IMR-90 (cell line): ENCODE measurements around the gene UGT1A3. TPM values are rescaled to one million over a fixed set of nuclear protein-coding genes. Genes with fewer than 3 reads are reported as not detected.

Experiments used
- ATAC-seq: fragments of 200-7000 bp; cut with Tn5 transposase; 2 replicates; pipeline ENCODE4 v1.9.1; 2020; ENCODE audit warnings: low read depth, mild to moderate bottlenecking, moderate library complexity
- BruUV-seq: library from RNA; stranded (reverse); fragments of 400-500 nt; replicated peaks from 2 replicates; lab custom pipeline; 2021; lab: Mats Ljungman, UMichigan
- CTCF ChIA-PET: fragments of 300-600 bp; formaldehyde crosslinking; extraction: SDS; loops from one replicate; lab custom pipeline; 2021; ENCODE audit warnings: antibody characterized with exemption; lab: Yijun Ruan, JAX
- POLR2A ChIA-PET: fragments of 300-600 bp; sonication (Branson Sonifier 250); formaldehyde crosslinking; loops from one replicate; lab custom pipeline; 2022; ENCODE audit warnings: antibody characterized with exemption; ENCODE audit not compliant: unreplicated experiment; lab: Charles Lee
- DNase-seq: peaks from one replicate; pipeline ENCODE4 v3.0.0; 2013
- H2AFZ ChIP-seq: replicated peaks from 2 replicates; pipeline ENCODE3; 2013; ENCODE audit warnings: low read length, mild to moderate bottlenecking; ENCODE audit not compliant: poor library complexity
- H2AK5ac ChIP-seq: 2 replicates; pipeline ENCODE4 v1.6.1; 2013; ENCODE audit warnings: low read depth, low read length, inconsistent platforms
- H2AK9ac ChIP-seq: replicated peaks from 2 replicates; pipeline ENCODE3; 2013; ENCODE audit warnings: mild to moderate bottlenecking, low read depth, low read length, moderate library complexity; ENCODE audit not compliant: poor library complexity
- H2BK120ac ChIP-seq: 2 replicates; pipeline ENCODE4 v1.6.1; 2013; ENCODE audit warnings: low read depth, low read length, inconsistent platforms
- H2BK15ac ChIP-seq: 3 replicates; pipeline ENCODE4 v1.6.1; 2013; ENCODE audit warnings: low read depth, low read length, inconsistent platforms
- H2BK20ac ChIP-seq: 2 replicates; pipeline ENCODE4 v1.6.1; 2013; ENCODE audit warnings: low read depth, mild to moderate bottlenecking, inconsistent platforms, low read length, moderate library complexity
- H2BK5ac ChIP-seq: 2 replicates; pipeline ENCODE4 v1.6.1; 2013; ENCODE audit warnings: mild to moderate bottlenecking, low read depth, low read length, inconsistent platforms; ENCODE audit not compliant: poor library complexity, severe bottlenecking
- H3K14ac ChIP-seq: replicated peaks from 2 replicates; pipeline ENCODE4 v1.6.1; 2013; ENCODE audit warnings: low read depth, low read length, inconsistent platforms
- H3K18ac ChIP-seq: 2 replicates; pipeline ENCODE4 v1.6.1; 2013; ENCODE audit warnings: low read depth, low read length, control low read depth
- H3K23ac ChIP-seq: 2 replicates; pipeline ENCODE4 v1.6.1; 2013; ENCODE audit warnings: low read depth, low read length, inconsistent platforms
- H3K27ac ChIP-seq: 2 replicates; pipeline ENCODE4 v1.5.1; 2013; ENCODE audit warnings: mild to moderate bottlenecking, control low read depth, low read length; ENCODE audit not compliant: insufficient read depth
- H3K27me3 ChIP-seq: 2 replicates; pipeline ENCODE4 v1.6.1; 2013; ENCODE audit warnings: low read length; ENCODE audit not compliant: control insufficient read depth, insufficient read depth
- H3K36me3 ChIP-seq: 2 replicates; pipeline ENCODE4 v1.6.1; 2013; ENCODE audit warnings: low read length, mixed read lengths; ENCODE audit not compliant: control insufficient read depth, insufficient read depth
- H3K4ac ChIP-seq: 2 replicates; pipeline ENCODE4 v1.6.1; 2013; ENCODE audit warnings: low read depth, low read length, inconsistent platforms
- H3K4me1 ChIP-seq: 2 replicates; pipeline ENCODE4 v1.6.1; 2013; ENCODE audit warnings: low read length, mixed read lengths; ENCODE audit not compliant: control insufficient read depth, insufficient read depth
- H3K4me2 ChIP-seq: 2 replicates; pipeline ENCODE4 v1.6.1; 2013; ENCODE audit warnings: low read depth, mild to moderate bottlenecking, control low read depth, low read length, moderate library complexity
- H3K4me3 ChIP-seq: 2 replicates; pipeline ENCODE4 v1.5.1; 2013; ENCODE audit warnings: low read depth, mild to moderate bottlenecking, control low read depth, low read length, moderate library complexity; ENCODE audit not compliant: insufficient read depth
- H3K56ac ChIP-seq: 2 replicates; pipeline ENCODE4 v1.6.1; 2013; ENCODE audit warnings: low read length, inconsistent platforms; ENCODE audit not compliant: insufficient read depth; ENCODE audit errors: extremely low read depth
- H3K79me1 ChIP-seq, 2 experiments: 2 replicates each; pipeline ENCODE4 v1.6.1; 2013; ENCODE audit warnings: low read length in 2 of 2, inconsistent platforms in 1 of 2, low read depth in 1 of 2
- H3K9ac ChIP-seq: 2 replicates; pipeline ENCODE4 v1.6.1; 2013; ENCODE audit warnings: low read depth, low read length, control low read depth
- H3K9me1 ChIP-seq: 2 replicates; pipeline ENCODE4 v1.6.1; 2013; ENCODE audit warnings: low read length, inconsistent platforms; ENCODE audit not compliant: insufficient read depth
- H3K9me3 ChIP-seq: 2 replicates; pipeline ENCODE4 v1.6.1; 2013; ENCODE audit warnings: low read length; ENCODE audit not compliant: control insufficient read depth, insufficient read depth
- H4K20me1 ChIP-seq: 2 replicates; pipeline ENCODE4 v1.6.1; 2013; ENCODE audit warnings: low read length, inconsistent platforms; ENCODE audit not compliant: insufficient read depth
- H4K5ac ChIP-seq: 2 replicates; pipeline ENCODE4 v1.6.1; 2013; ENCODE audit warnings: mild to moderate bottlenecking, low read depth, low read length, control low read depth
- H4K8ac ChIP-seq, 2 experiments: 2 replicates each; pipeline ENCODE4 v1.6.1; 2013; ENCODE audit warnings: low read depth in 2 of 2, low read length in 2 of 2, control low read depth in 1 of 2, inconsistent platforms in 1 of 2
- H4K91ac ChIP-seq: 2 replicates; pipeline ENCODE4 v1.6.1; 2013; ENCODE audit warnings: low read depth, low read length, inconsistent platforms; ENCODE audit not compliant: insufficient read depth
- BHLHE40 ChIP-seq: fragments of 150-350 bp; IDR thresholded peaks from 2 replicates; pipeline ENCODE4 v1.6.1; 2016; ENCODE audit warnings: mild to moderate bottlenecking, low read depth, low read length
- CHD1 ChIP-seq: IDR thresholded peaks from 2 replicates; pipeline ENCODE4 v1.6.1; 2012; ENCODE audit warnings: low read depth, low read length, improper control_type of control experiment
- CTCF ChIP-seq: conservative IDR thresholded peaks from 2 replicates; pipeline ENCODE4 v1.5.1; 2012; ENCODE audit warnings: mild to moderate bottlenecking, low read depth, low read length, improper control_type of control experiment
- MAFK ChIP-seq: IDR thresholded peaks from 2 replicates; pipeline ENCODE4 v1.6.1; 2012; ENCODE audit warnings: low read depth, low read length, improper control_type of control experiment
- MAZ ChIP-seq: IDR thresholded peaks from 2 replicates; pipeline ENCODE4 v1.6.1; 2012; ENCODE audit warnings: low read depth, mild to moderate bottlenecking, low read length, improper control_type of control experiment, moderate library complexity, borderline replicate concordance
- MXI1 ChIP-seq: IDR thresholded peaks from 2 replicates; pipeline ENCODE4 v1.6.1; 2012; ENCODE audit warnings: low read depth, mild to moderate bottlenecking, low read length, moderate library complexity, borderline replicate concordance
- NFE2L2 ChIP-seq: fragments of 150-350 bp; IDR thresholded peaks from 2 replicates; pipeline ENCODE4 v1.6.1; 2016; ENCODE audit warnings: low read depth, mild to moderate bottlenecking, low read length
- POLR2A ChIP-seq: IDR thresholded peaks from 2 replicates; pipeline ENCODE4 v1.6.1; 2012; ENCODE audit warnings: mild to moderate bottlenecking, low read depth, low read length
- RCOR1 ChIP-seq: IDR thresholded peaks from 2 replicates; pipeline ENCODE4 v1.6.1; 2012; ENCODE audit warnings: mild to moderate bottlenecking, low read length, improper control_type of control experiment; ENCODE audit not compliant: insufficient replicate concordance
- SMC3 ChIP-seq: fragments of 150-350 bp; IDR thresholded peaks from 2 replicates; pipeline ENCODE4 v1.6.1; 2016; ENCODE audit warnings: low read depth, mild to moderate bottlenecking, antibody characterized with exemption, low read length, moderate library complexity
- USF2 ChIP-seq: fragments of 150-350 bp; IDR thresholded peaks from 2 replicates; pipeline ENCODE4 v1.6.1; 2017; ENCODE audit warnings: mild to moderate bottlenecking, antibody characterized with exemption, low read length, low read depth
- WGBS, 2 experiments: methylation state at CpG; one replicate each; pipeline versions ENCODE4 v1.1.5 to v1.1.7; 2013; ENCODE audit warnings: missing lambda C conversion rate in 2 of 2; ENCODE audit not compliant: insufficient read length in 1 of 2; ENCODE audit errors: extremely low coverage in 2 of 2; 5-methylcytosine and 5-hydroxymethylcytosine counted together
- dilution Hi-C: fragments of 300-500 bp; cut with HindIII; formaldehyde crosslinking; loops from one replicate; pipeline ENCODE4 v1.14.3; 2018; ENCODE audit warnings: low sequenced_read_pairs; ENCODE audit not compliant: unreplicated experiment
- in situ Hi-C: fragments of 300-500 bp; cut with MboI; formaldehyde crosslinking; loops from 3 replicates; pipeline ENCODE4 v1.14.3; 2019; ENCODE audit warnings: low sequenced_read_pairs, inconsistent platforms, mixed read lengths
- intact Hi-C: fragments of 100-400 bp; cut with micrococcal nuclease; formaldehyde crosslinking; loops from 2 replicates; pipeline ENCODE4 v1.10.0; 2022
- polyA plus RNA-seq, 3 experiments: library from polyadenylated mRNA; depleted of rRNA; stranded (reverse); fragments of >200 nt; gene quantifications; 2 replicates each; pipeline ENCODE4 v1.2.3, GENCODE V29; 2012; ENCODE audit warnings: low replicate concordance in 1 of 3
- total RNA-seq: library from RNA; depleted of rRNA; stranded (reverse); fragments of >200 nt; gene quantifications from 2 replicates; pipeline ENCODE4 v1.2.3, GENCODE V29; 2012

UGT1A3 gene
- total and polyA plus RNA-seq, 2 of the 4 experiments (the other 2 are of a cell fraction): not detected

- TF ChIP-seq POLR2A (no peak), MAZ (no peak)
Measured at GRCh38 chr2:233818639-233819621, 90.1 kb downstream of the UGT1A3 start (continued).

GRCh38 chr2:233819884-233820773 is 91.3 kb downstream of the UGT1A3 start:
- no peak for ATAC-seq
- Histone ChIP-seq H3K9me3 (no peaks in the 10 kb centered on the region), H3K23ac (no peak overlapping the region), H3K9me1 (no peaks in the 10 kb centered on the region), H3K4me1 (no peaks in the 10 kb centered on the region), H3K18ac (no peak overlapping the region), H2BK15ac (no peak overlapping the region), H3K4me3 (no peak overlapping the region), H2AK5ac (no peak overlapping the region), H2BK120ac (no peak overlapping the region), H4K20me1 (no peaks in the 10 kb centered on the region), H2AFZ (no peak overlapping the region), H3K4ac (no peak overlapping the region), H3K36me3 (no peaks in the 10 kb centered on the region), H3K27ac (no peak overlapping the region), H3K27me3 (peaks cover 10% of the 10 kb centered on the region), H4K8ac (no peak overlapping the region), H3K79me1 (no peaks in the 10 kb centered on the region), H2BK20ac (no peak overlapping the region), H3K56ac (no peak overlapping the region), H4K5ac (no peak overlapping the region), H2BK5ac (no peak overlapping the region), H3K4me2 (no peak overlapping the region), H3K14ac (no peak overlapping the region), H3K9ac (no peak overlapping the region), H4K91ac (no peak overlapping the region), H2AK9ac (no peak overlapping the region)
- CTCF ChIA-PET: interaction anchor here (0.9 kb wide), 1 partner anchor 12 kb away, joined by 3 read pairs; no protein-coding TSS in a partner anchor
- intact Hi-C loops (no loop called here), dilution Hi-C loops (no loop called here), in situ Hi-C loops (no loop called here)
- DNase-seq: no peak
- no TSS peak for BruUV-seq
- POLR2A ChIA-PET: no interaction called here
- WGBS, 2 experiments: 59% methylated on average over 8 of the region's 18 CpGs; no CpG with 5 or more reads in 1 of the 2 experiments
- TF ChIP-seq BHLHE40: no peak
- no peak for TF ChIP-seq NFE2L2
- no peak for TF ChIP-seq SMC3
- no peak for TF ChIP-seq CHD1
- no peak for TF ChIP-seq RCOR1
- no peak for TF ChIP-seq CTCF
- no peak for TF ChIP-seq MAFK
- no peak for TF ChIP-seq MAZ
- TF ChIP-seq MXI1: no peak
- TF ChIP-seq USF2: no peak
